SW 1271 (cell line): Measurements from ENCODE around the gene FRMPD4.
A peak's percentile ranks its signal among the peaks of the same experiment; 100 is the strongest.

Experiments
- DNase-seq, 2 experiments: peaks; one replicate each; lab custom pipeline; 2025; lab: John Stamatoyannopoulos, UW

Gene FRMPD4

DNA sequence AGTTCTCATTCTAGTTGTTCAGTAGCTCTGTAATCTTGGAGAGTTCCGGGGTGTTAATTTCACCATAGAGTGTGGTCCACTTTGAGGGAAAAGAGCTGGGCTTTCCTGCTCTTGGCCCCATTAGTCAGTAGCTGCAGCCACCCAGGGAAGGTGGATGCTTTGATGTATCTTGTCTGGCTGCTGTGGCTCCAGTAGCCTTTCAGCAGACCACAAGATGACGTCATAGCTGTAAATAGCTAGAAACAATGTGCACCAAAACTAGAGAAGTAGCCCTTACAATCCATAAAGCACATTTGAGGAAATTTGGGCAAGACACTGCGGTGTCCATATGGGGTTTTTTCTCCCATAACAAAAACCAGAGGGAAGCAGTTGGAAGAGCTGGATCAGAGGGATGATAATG lies 620.0 kb downstream of the FRMPD4 start:
- DNase-seq, result no peak

DNA sequence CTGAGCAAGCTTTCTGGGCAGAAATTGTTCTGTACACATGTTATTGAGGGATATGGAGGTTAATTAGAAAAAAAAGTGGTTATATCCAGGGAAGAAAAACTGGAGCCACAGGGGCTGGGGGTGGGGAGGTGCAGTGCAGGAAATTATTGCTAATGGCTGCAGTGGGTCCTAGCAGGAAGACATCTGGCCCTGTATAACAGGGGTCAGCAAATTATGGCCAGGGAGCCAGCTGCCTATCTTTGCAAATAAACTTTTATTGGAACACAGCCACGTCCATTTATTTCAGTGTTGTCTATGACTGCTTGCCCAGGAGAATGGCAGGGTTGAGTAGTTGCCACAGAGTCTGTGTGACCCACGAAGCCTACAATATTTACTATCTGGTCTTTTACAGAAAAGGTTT lies 629.6 kb downstream of the FRMPD4 start:
- DNase-seq, result no peak

DNA sequence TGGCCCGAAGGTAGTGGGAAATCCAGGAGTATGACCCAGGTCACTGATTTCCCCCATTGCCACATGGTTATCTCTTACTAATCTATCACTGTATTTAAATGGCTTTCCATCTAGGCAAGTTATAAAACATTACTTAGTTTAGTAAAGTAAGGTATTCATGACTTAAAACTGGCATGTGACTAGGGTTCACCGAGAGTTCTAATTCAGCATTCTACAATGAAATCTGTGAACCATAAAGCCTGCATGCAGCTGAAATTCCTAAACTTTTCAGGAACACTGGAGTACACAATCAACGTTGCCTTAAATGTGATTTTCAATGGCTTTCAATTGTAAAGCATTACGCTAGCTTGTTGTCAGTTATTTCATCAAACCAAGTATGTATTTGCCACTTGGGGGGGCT lies 630.2 kb downstream of the FRMPD4 start:
- DNase-seq, result no peak

DNA sequence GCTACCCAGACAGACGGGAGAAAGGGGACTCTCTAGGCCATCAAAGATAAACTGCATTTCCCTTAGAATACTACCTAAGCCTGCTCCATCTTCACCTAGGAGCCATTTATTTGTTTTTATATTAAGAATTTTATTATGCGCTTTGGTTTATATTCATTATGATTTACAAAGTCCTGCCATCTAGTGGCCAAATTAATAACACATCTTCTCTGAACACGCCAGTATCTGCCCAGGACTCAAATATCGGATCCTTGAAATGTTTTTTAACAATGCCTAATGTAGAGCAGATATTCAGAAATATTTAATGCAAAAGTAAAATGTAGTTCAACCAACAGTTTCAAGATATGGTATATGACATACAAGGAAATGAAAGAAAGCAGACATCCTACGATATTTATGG lies 632.2 kb downstream of the FRMPD4 start:
- DNase-seq, result peak in 1 of 2 experiments; percentile 0

DNA sequence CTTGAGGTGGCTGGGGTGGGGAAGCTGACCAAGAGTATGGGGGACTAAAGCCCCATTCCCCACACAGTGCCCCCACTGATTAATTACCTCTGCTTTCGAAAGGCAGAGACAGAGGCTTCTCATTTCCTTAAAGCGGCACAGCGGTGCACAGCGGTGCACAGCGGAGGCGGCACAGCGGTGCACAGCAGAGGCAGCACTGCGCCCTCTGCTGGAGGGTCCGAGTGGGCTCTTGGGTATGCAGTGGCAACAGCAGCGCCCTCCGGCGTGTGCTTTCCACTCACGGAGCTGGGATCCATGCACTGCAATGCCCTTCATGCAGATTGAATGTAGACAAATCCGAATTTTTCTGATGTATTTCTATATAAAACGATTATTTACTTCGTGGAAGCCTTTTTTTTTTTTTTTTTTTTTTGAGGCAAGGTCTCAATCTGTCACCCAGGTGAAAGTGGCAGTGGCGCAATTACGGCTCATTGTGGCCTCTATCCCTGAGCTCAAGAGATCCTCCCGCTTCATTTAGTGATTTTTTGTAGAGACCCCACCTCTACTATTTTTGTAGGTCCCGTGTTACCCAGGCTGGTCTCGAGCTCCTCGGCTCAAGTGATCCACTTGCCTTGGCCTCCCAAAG lies 633.3 kb downstream of the FRMPD4 start:
- no peak for DNase-seq
